SK-N-SH (cell line): ENCODE results near the gene CELA3B. TPM values are rescaled to one million over a fixed set of nuclear protein-coding genes. Genes with fewer than 3 reads are reported as not detected.

ENCODE experiments used
- CTCF ChIA-PET: fragments of 300-600, 350-600 bp; formaldehyde crosslinking; extraction: SDS; loops from one replicate; lab custom pipeline; 2021; lab: Yijun Ruan, JAX
- POLR2A ChIA-PET: fragments of 350-600 bp; sonication (Branson Sonifier 250); formaldehyde crosslinking; extraction: SDS; loops from one replicate; lab custom pipeline; 2020; ENCODE audit warnings: antibody characterized with exemption, inconsistent platforms; lab: Yijun Ruan, JAX
- DNase-seq: peaks from one replicate; pipeline ENCODE4 v3.0.0; 2012
- H2AFZ ChIP-seq: fragments of 200-600 bp; sonication (generic); 2 replicates; pipeline ENCODE4 v1.8.1; 2016; ENCODE audit warnings: antibody characterized with exemption, mild to moderate bottlenecking, low read depth
- H3F3A ChIP-seq: fragments of 200-600 bp; sonication (generic); replicated peaks from 2 replicates; pipeline ENCODE3; 2016; ENCODE audit warnings: antibody characterized with exemption, mild to moderate bottlenecking; ENCODE audit not compliant: insufficient read depth
- H3K27ac ChIP-seq, 2 experiments: fragments of 200-500 bp in 1 of 2; fragments of 200-600 bp in 1 of 2; sonication (Bioruptor generic) in 1 of 2; sonication (generic), shearing (Covaris generic) in 1 of 2; 2 replicates each; pipeline versions ENCODE4 v1.5.1 to v1.6.1; 2014 to 2016; ENCODE audit warnings: low read depth in 2 of 2, inconsistent platforms in 1 of 2, low read length in 1 of 2, mild to moderate bottlenecking in 1 of 2, mixed read lengths in 1 of 2
- H3K27me3 ChIP-seq: fragments of 200-600 bp; sonication (generic), shearing (Covaris generic); 2 replicates; pipeline ENCODE4 v1.6.1; 2016; ENCODE audit warnings: mixed run types; ENCODE audit not compliant: insufficient read depth
- H3K36me3 ChIP-seq, 2 experiments: fragments of 200-500 bp in 1 of 2; fragments of 200-600 bp in 1 of 2; sonication (Bioruptor generic) in 1 of 2; sonication (generic) in 1 of 2; replicated peaks in 1 of 2; 2 replicates each; pipeline versions ENCODE3 to v1.5.1; 2014 to 2016; ENCODE audit warnings: low read length in 1 of 2, mild to moderate bottlenecking in 1 of 2; ENCODE audit not compliant: insufficient read depth in 2 of 2, control insufficient read depth in 1 of 2
- H3K4me1 ChIP-seq, 2 experiments: fragments of 200-500 bp in 1 of 2; fragments of 200-600 bp in 1 of 2; sonication (Bioruptor generic) in 1 of 2; sonication (generic), shearing (Covaris generic) in 1 of 2; 2 replicates each; pipeline versions ENCODE4 v1.5.1 to v1.6.1; 2014 to 2016; ENCODE audit warnings: low read depth in 1 of 2, low read length in 1 of 2, mixed run types in 1 of 2; ENCODE audit not compliant: insufficient read depth in 2 of 2, control insufficient read depth in 1 of 2
- H3K4me2 ChIP-seq: fragments of 200-600 bp; sonication (generic), shearing (Covaris generic); 2 replicates; pipeline ENCODE4 v1.6.1; 2017; ENCODE audit warnings: mixed run types
- H3K4me3 ChIP-seq, 2 experiments: fragments of 200-500 bp in 1 of 2; fragments of 200-600 bp in 1 of 2; sonication (Bioruptor generic) in 1 of 2; sonication (generic), shearing (Covaris generic) in 1 of 2; 2 replicates each; pipeline versions ENCODE4 v1.5.1 to v1.8.1; 2014 to 2016; ENCODE audit warnings: low read depth in 2 of 2, inconsistent platforms in 1 of 2, low read length in 1 of 2, mild to moderate bottlenecking in 1 of 2, mixed read lengths in 1 of 2, moderate library complexity in 1 of 2
- H3K79me2 ChIP-seq: fragments of 200-600 bp; sonication (generic); 2 replicates; pipeline ENCODE4 v1.8.1; 2017; ENCODE audit warnings: mild to moderate bottlenecking; ENCODE audit not compliant: insufficient read depth
- H3K9ac ChIP-seq: fragments of 200-600 bp; sonication (generic); 2 replicates; pipeline ENCODE4 v1.6.1; 2017; ENCODE audit warnings: mixed run types
- H3K9me2 ChIP-seq: fragments of 200-600 bp; sonication (generic); 2 replicates; pipeline ENCODE4 v1.6.1; 2017; ENCODE audit warnings: mixed run types
- H3K9me3 ChIP-seq: fragments of 200-600 bp; sonication (generic); 2 replicates; pipeline ENCODE4 v1.6.1; 2017; ENCODE audit warnings: mixed run types, mild to moderate bottlenecking, moderate library complexity
- H4K20me1 ChIP-seq: fragments of 200-600 bp; sonication (generic); 2 replicates; pipeline ENCODE4 v1.6.1; 2017; ENCODE audit warnings: mild to moderate bottlenecking, mixed run types; ENCODE audit not compliant: insufficient read depth
- CTCF ChIP-seq: fragments of 200-600 bp; sonication (generic); IDR thresholded peaks from 2 replicates; pipeline ENCODE4 v1.6.1; 2017; ENCODE audit warnings: antibody characterized with exemption, mild to moderate bottlenecking, moderate library complexity
- EZH2phosphoT487 ChIP-seq: fragments of 200-600 bp; sonication (generic); IDR thresholded peaks from 2 replicates; pipeline ENCODE4 v1.6.1; 2017; ENCODE audit warnings: low read depth, mixed run types, mild to moderate bottlenecking, antibody characterized with exemption, moderate library complexity, borderline replicate concordance
- FOXJ3 ChIP-seq: sonication (generic); formaldehyde crosslinking; IDR thresholded peaks from 2 replicates; pipeline ENCODE4 v1.5.1; 2020; ENCODE audit warnings: mild to moderate bottlenecking, missing genetic modification reagents
- GATA2 ChIP-seq: sonication (generic); formaldehyde crosslinking; IDR thresholded peaks from 2 replicates; pipeline ENCODE4 v1.5.0; 2020; ENCODE audit warnings: mild to moderate bottlenecking, missing genetic modification reagents
- IRF3 ChIP-seq: fragments of 150-350 bp; IDR thresholded peaks from 2 replicates; pipeline ENCODE4 v1.6.1; 2016; ENCODE audit warnings: mild to moderate bottlenecking, low read depth, low read length
- MAX ChIP-seq: IDR thresholded peaks from 2 replicates; pipeline ENCODE4 v1.4.0; 2012; ENCODE audit warnings: low read depth
- MXI1 ChIP-seq: IDR thresholded peaks from 2 replicates; pipeline ENCODE4 v1.6.1; 2012; ENCODE audit warnings: mild to moderate bottlenecking, low read depth, low read length, improper control_type of control experiment
- NFIC ChIP-seq: IDR thresholded peaks from 2 replicates; pipeline ENCODE4 v1.4.0; 2012; ENCODE audit warnings: borderline replicate concordance
- RCOR1 ChIP-seq: fragments of 150-350 bp; IDR thresholded peaks from 2 replicates; pipeline ENCODE4 v1.6.1; 2017; ENCODE audit warnings: antibody characterized with exemption, low read length
- REST ChIP-seq: IDR thresholded peaks from 2 replicates; pipeline ENCODE4 v1.6.1; 2012; ENCODE audit warnings: mild to moderate bottlenecking, low read depth, low read length, moderate library complexity
- RFX5 ChIP-seq: IDR thresholded peaks from 2 replicates; pipeline ENCODE4 v1.6.1; 2012; ENCODE audit warnings: mild to moderate bottlenecking, improper control_type of control experiment, low read length
- SIN3A ChIP-seq: IDR thresholded peaks from 2 replicates; pipeline ENCODE4 v1.6.1; 2012; ENCODE audit warnings: low read depth, mild to moderate bottlenecking, low read length, moderate library complexity, borderline replicate concordance
- SMC3 ChIP-seq: IDR thresholded peaks from 2 replicates; pipeline ENCODE4 v1.6.1; 2012; ENCODE audit warnings: low read depth, low read length, improper control_type of control experiment
- TCF12 ChIP-seq: IDR thresholded peaks from 2 replicates; pipeline ENCODE4 v1.4.0; 2012
- USF1 ChIP-seq: IDR thresholded peaks from 2 replicates; pipeline ENCODE4 v1.4.0; 2012; ENCODE audit warnings: low read depth, borderline replicate concordance
- ZBTB33 ChIP-seq: IDR thresholded peaks from 2 replicates; pipeline ENCODE4 v1.4.0; 2012; ENCODE audit warnings: low read depth, borderline replicate concordance
- WGBS: methylation state at CpG from one replicate; pipeline ENCODE4 v1.1.6; 2017; ENCODE audit warnings: low lambda C conversion rate; 5-methylcytosine and 5-hydroxymethylcytosine counted together
- polyA plus RNA-seq, 3 experiments: library from polyadenylated mRNA; depleted of rRNA; stranded (reverse); fragments of >200 nt; gene quantifications; 2 replicates each; pipeline ENCODE4 v1.2.3, GENCODE V29; 2012

The CELA3B gene
- polyA plus RNA-seq, 1 of the 3 experiments (the other 2 are of a cell fraction), result not detected

GRCh38 chr1:21932127-21932526 lies 44.7 kb upstream of the CELA3B start (continued):
- no peak for TF ChIP-seq REST
- TF ChIP-seq EZH2phosphoT487, result no peak
- no peak for TF ChIP-seq MAX
- TF ChIP-seq, all 33 proteins: peak for 0

- ChIA-PET POLR2A (no interaction called here), CTCF (no interaction called here)
- H4K20me1 ChIP-seq, result no peaks in the 10 kb centered on the region
- no peaks in the 10 kb centered on the region for H3K9me3 ChIP-seq
- no peaks in the 10 kb centered on the region for H3K9me2 ChIP-seq
- H3K4me2 ChIP-seq, result peak overlapping the region; percentile 61
- H3K27me3 ChIP-seq, result no peaks in the 10 kb centered on the region
- H3K27ac ChIP-seq, result peak overlapping the region in 1 of 2 experiments; percentile 92; a peak in 1 of 4 replicates
- peaks cover 72% of the 10 kb centered on the region for H3K79me2 ChIP-seq
- no peak overlapping the region for H2AFZ ChIP-seq
- H3K4me3 ChIP-seq, result no peak overlapping the region
- DNase-seq, result no peak
- H3K9ac ChIP-seq, result no peak overlapping the region
- TF ChIP-seq MXI1, result no peak
- no peak for TF ChIP-seq IRF3
- no peak for TF ChIP-seq SMC3
- no peak for TF ChIP-seq FOXJ3
- no peak for TF ChIP-seq NFIC
- no peak for TF ChIP-seq RCOR1
- TF ChIP-seq CTCF, result no peak
- no peak for TF ChIP-seq RFX5
- no peak for TF ChIP-seq TCF12
- no peak for TF ChIP-seq ZBTB33
- TF ChIP-seq EZH2phosphoT487, result no peak
- TF ChIP-seq GATA2, result no peak
- no peak for TF ChIP-seq USF1
- TF ChIP-seq SIN3A, result no peak
- H3K4me1 ChIP-seq, result peaks cover 20 to 42% of the 10 kb centered on the region in 2 experiments; a peak in 3 of 4 replicates
- peaks cover 10% of the 10 kb centered on the region for H3F3A ChIP-seq
- 60% methylated on average over 15 of the region's 19 CpGs for WGBS
- H3K36me3 ChIP-seq, result no peaks in the 10 kb centered on the region
Observed at GRCh38 chr1:21933397-21934248, 43.2 kb upstream of the CELA3B start.
